T47D (cell line): ENCODE data around the gene PDCD2L.

Source experiments
- DNase-seq, 2 experiments: peaks; one replicate each; pipeline versions ENCODE4 v3.0.0 to v3.0.0-alpha.2; 2011 to 2012; ENCODE audit warnings: low read depth in 1 of 2, low spot score in 1 of 2
- JUND ChIP-seq: IDR thresholded peaks from 2 replicates; pipeline ENCODE4 v1.6.1; 2012; ENCODE audit warnings: low read depth
- in situ Hi-C: cut with HindIII; loops from 2 replicates; pipeline ENCODE4 v1.10.0; 2016; ENCODE audit warnings: low sequenced_read_pairs, low pct_unique_long_range_greater_than_20kb

The PDCD2L gene

DNA sequence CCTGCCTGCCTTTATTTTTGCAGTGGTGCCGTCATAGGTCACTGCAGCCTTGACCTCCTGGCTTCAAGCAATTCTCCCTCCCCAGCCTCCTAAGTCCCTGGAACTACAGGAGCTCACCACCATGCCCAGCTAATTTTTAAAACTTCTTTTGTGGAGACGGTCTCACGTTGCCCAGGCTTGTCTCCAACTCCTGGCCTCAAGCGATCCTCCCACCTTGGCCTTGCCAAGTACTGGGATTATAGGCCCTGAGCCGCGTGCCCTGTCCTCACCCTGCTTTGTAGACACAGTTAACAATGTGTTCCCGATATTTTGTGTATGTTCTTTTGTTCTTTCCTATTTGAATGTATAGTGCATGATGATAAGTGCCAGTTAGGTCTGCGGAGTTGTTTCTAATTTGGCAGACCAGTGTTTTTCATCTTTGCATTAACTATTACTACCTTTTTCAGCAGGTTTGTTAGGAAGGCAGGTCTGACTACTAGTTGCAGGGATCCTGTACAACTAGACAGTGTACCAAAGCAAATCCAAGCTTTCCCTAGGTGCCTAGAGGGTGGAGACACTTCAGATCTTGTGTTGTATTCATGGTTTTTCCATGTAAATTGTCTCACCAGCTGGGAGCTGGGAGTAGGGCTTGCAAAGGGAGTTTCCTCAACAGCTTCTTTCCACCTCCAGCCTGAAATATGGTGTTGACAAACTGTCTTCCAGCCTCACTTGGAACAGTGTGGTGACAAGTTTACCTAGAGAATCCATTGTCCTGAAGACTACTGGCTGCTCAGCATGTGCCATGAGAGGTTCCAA lies 67.9 kb downstream of the PDCD2L start:
- DNase-seq: no peak

DNA sequence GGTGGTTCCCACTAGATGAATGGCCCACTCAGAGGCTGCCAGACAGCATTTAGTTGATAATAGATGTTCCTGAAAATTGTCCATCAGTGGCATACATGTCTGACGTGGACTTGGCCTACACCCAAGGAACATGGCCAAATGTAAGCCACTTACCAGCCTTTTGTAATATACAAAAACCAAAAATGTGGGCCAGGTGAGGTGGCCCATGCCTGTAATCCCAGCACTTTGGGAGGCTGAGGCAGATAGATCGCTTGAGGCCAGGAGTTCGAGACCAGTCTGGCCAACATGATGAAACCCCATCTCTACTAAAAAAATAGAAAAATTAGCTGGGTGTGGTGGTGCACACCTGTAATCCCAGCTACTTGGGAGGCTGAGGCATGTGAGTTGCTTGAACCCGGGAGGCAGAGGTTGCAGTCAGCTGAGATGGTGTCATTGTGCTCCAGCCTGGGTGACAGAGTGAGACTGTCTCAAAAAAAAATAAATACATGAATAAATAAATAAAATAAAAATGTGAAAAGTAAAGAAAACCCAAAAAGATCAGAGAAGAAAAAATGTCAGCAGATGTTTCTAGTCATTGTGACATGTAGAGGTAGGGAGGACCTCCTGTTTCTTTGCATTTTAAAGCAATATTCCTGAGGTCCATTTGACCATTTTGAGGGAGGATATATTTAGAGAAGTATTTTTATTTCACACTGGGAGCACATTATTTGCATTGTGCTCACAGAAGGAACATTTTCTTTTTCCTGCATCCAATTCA lies 70.2 kb downstream of the PDCD2L start:
- DNase-seq: no peak

More for the DNA sequence above, 67.9 kb downstream of the PDCD2L start:
- in situ Hi-C loops: no loop called here
- no peak for TF ChIP-seq JUND

DNA sequence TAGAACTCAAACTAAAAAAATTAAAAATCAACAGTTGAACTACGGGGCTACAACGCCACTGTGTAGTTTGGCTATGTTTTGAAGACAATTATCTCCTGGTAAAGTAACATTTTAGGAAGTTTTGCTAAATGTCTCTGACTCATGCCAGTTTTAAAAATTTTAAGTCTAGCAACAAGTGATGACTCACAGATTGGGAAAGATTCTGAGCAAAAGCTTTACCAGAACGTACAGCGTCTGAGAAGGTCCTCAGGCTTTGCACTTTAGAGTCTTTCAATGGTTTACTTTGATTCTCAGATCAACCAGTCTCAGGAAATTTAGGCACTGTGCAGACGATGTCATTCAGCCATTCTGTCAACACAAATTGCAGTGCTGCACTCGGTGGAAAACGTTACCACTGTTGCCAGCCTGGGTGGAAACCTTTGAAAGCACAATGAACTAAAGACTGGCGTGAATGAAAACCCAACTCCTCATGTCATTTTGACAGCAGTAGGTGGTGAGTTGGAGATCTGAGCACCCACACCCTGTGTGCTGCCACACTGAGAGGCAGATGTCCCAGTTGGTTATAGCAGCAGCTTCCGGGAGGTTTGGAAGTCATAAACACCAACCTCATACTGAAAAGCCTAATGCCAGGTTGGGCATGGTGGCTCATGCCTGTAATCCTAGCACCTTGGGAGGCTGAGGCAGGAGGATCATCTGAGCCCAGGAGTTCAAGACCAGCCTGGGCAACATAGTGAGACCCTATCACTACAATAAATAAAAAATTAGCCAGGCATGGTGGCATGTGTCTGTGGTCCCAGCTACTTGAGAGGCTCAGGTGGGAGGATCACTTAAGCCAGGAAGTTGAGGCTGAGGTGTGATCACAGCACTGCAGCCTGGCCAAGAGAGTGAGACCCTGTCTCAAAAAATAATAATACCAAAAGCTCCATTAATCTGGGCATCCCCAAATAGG lies 71.1 kb downstream of the PDCD2L start:
- no peak for DNase-seq
- TF ChIP-seq JUND: no peak
- in situ Hi-C loops: no loop called here

More for the DNA sequence above, 70.2 kb downstream of the PDCD2L start:
- TF ChIP-seq JUND: no peak
- in situ Hi-C loops: no loop called here
